Esophagus muscularis mucosa (tissue), 4 donors: ENCODE measurements around the gene KLHL26. TPM values are rescaled to one million over a fixed set of nuclear protein-coding genes. Genes with fewer than 3 reads are reported as not detected.
A peak's percentile ranks its signal among the peaks of the same experiment; 100 is the strongest.

Source experiments
- DNase-seq: peaks from one replicate; pipeline ENCODE4 v3.0.0-alpha.2; 2017; ENCODE audit errors: extremely low spot score
- H3K27ac ChIP-seq, 4 donors: fragments of 200-600 bp; sonication (generic); replicated peaks in 1 of 4; 1 replicate in 3 of 4; 2 replicates in 1 of 4; pipeline ENCODE4 v1.5.1; 2016 to 2019; ENCODE audit warnings: mild to moderate bottlenecking in 1 of 4
- H3K27me3 ChIP-seq, 4 donors: fragments of 200-600 bp; sonication (generic); one replicate each; pipeline versions ENCODE4 v1.5.1 to v1.6.0; 2016 to 2019
- H3K36me3 ChIP-seq, 4 donors: fragments of 200-600 bp; sonication (generic); one replicate each; pipeline ENCODE4 v1.5.1; 2016 to 2019
- H3K4me1 ChIP-seq, 4 donors: fragments of 200-600 bp; sonication (generic); one replicate each; pipeline ENCODE4 v1.5.1; 2016 to 2019
- H3K4me3 ChIP-seq, 4 donors: fragments of 200-600 bp; sonication (generic); 1 replicate in 2 of 4; 2 replicates in 2 of 4; pipeline ENCODE4 v1.5.1; 2016 to 2019; ENCODE audit warnings: mild to moderate bottlenecking in 4 of 4, moderate library complexity in 1 of 4
- H3K9me3 ChIP-seq, 4 donors: fragments of 200-600 bp; sonication (generic); 1 replicate in 3 of 4; 2 replicates in 1 of 4; pipeline ENCODE4 v1.5.1; 2016 to 2019
- CTCF ChIP-seq, 3 experiments: fragments of 200-600 bp in 2 of 3; fragments of 450-650 bp in 1 of 3; sonication (generic) in 2 of 3; IDR thresholded peaks; one replicate each; pipeline ENCODE4 v1.5.1; 2017 to 2019; ENCODE audit warnings: antibody characterized with exemption in 3 of 3, mild to moderate bottlenecking in 2 of 3, moderate library complexity in 1 of 3
- EP300 ChIP-seq: sonication (generic); formaldehyde crosslinking; IDR thresholded peaks from one replicate; pipeline ENCODE4 v1.6.1; 2017; ENCODE audit warnings: antibody characterized with exemption
- POLR2A ChIP-seq: fragments of 450-650 bp; IDR thresholded peaks from one replicate; pipeline ENCODE4 v1.6.1; 2017; ENCODE audit warnings: antibody characterized with exemption, moderate library complexity, mild to moderate bottlenecking, low read depth
- POLR2AphosphoS5 ChIP-seq, 2 donors: sonication (generic); formaldehyde crosslinking; IDR thresholded peaks; one replicate each; pipeline ENCODE4 v1.6.1; 2017; ENCODE audit warnings: antibody characterized with exemption in 2 of 2
- WGBS: methylation state at CpG from one replicate; pipeline ENCODE4 v1.1.5; 2018; 5-methylcytosine and 5-hydroxymethylcytosine counted together
- intact Hi-C: fragments of 100-400 bp; cut with DNase I; formaldehyde crosslinking; loops from one replicate; pipeline ENCODE4 v1.15.1; 2023
- total RNA-seq, 4 donors: library from RNA; depleted of rRNA; stranded (reverse); fragments of >200 nt; gene quantifications; one replicate each; pipeline versions ENCODE4 v1.1.0 to v1.2.1, GENCODE V29; 2016

The KLHL26 gene
- total RNA-seq, 4 donors from 2014 or later = 9.1 to 19.0 (median 13.5) TPM

- Histone ChIP-seq H3K9me3 (no peaks in the 10 kb centered on the region), H3K36me3 (peaks cover 0 to 3% (median 0%) of the 10 kb centered on the region in 4 donors), H3K4me1 (peaks cover 17 to 45% (median 43%) of the 10 kb centered on the region in 4 donors), H3K27ac (peak overlapping the region; percentile 74 to 90 (median 88)), H3K4me3 (peak overlapping the region; percentile 79 to 93 (median 86)), H3K27me3 (no peaks in the 10 kb centered on the region)
- 23% methylated on average over 6 of the region's 6 CpGs for WGBS
- no peak for TF ChIP-seq EP300
- no peak for TF ChIP-seq POLR2A
- TF ChIP-seq CTCF (IDR thresholded peaks at IDR 0.05) = no peak
- no peak for TF ChIP-seq POLR2AphosphoS5 (IDR thresholded peaks at IDR 0.05)
- intact Hi-C loops = loop anchor here (5.0 kb wide), 1 partner anchor 36 kb away; no protein-coding TSS in a partner anchor
- DNase-seq = no peak
Measured at GRCh38 chr19:18635831-18636182, 1.0 kb upstream of the KLHL26 start.

GRCh38 chr19:18636183-18636968 is 452 bp upstream of the KLHL26 start:
- Histone ChIP-seq H3K36me3 (peaks cover 0 to 5% (median 0%) of the 10 kb centered on the region in 4 donors), H3K9me3 (no peaks in the 10 kb centered on the region), H3K27ac (peak overlapping the region; percentile 85 to 90 (median 88)), H3K4me3 (peak overlapping the region; percentile 79 to 93 (median 86)), H3K4me1 (peaks cover 17 to 45% (median 43%) of the 10 kb centered on the region in 4 donors), H3K27me3 (no peaks in the 10 kb centered on the region)
- 2% methylated on average over 37 of the region's 44 CpGs for WGBS
- TF ChIP-seq POLR2AphosphoS5 (IDR thresholded peaks at IDR 0.05) = peak in 1 of 2 donors; percentile 4
- no peak for TF ChIP-seq EP300
- TF ChIP-seq POLR2A = no peak
- peak in 1 of 3 experiments; percentile 6 for TF ChIP-seq CTCF (IDR thresholded peaks at IDR 0.05)
- DNase-seq = peak; percentile 100
- intact Hi-C loops = loop anchor here (5.0 kb wide), 1 partner anchor 36 kb away; no protein-coding TSS in a partner anchor

GRCh38 chr19:18637673-18638630 is 1.1 kb downstream of the KLHL26 start:
- intact Hi-C loops = loop anchor here (5.0 kb wide), 1 partner anchor 34 kb away; no protein-coding TSS in a partner anchor
- Histone ChIP-seq H3K27me3 (no peaks in the 10 kb centered on the region), H3K4me1 (peaks cover 17 to 45% (median 43%) of the 10 kb centered on the region in 4 donors), H3K4me3 (peak overlapping the region; percentile 79 to 93 (median 86)), H3K27ac (peak overlapping the region; percentile 85 to 90 (median 88)), H3K9me3 (no peaks in the 10 kb centered on the region), H3K36me3 (peaks cover 0 to 5% (median 0%) of the 10 kb centered on the region in 4 donors)
- no peak for DNase-seq
- 21% methylated on average over 2 of the region's 3 CpGs for WGBS
- TF ChIP-seq EP300 (no peak), CTCF (IDR thresholded peaks at IDR 0.05) (no peak), POLR2A (no peak), POLR2AphosphoS5 (IDR thresholded peaks at IDR 0.05) (no peak)

GRCh38 chr19:18639706-18640243 is 2.9 kb downstream of the KLHL26 start:
- Histone ChIP-seq H3K9me3 (no peaks in the 10 kb centered on the region), H3K4me3 (no peak overlapping the region), H3K36me3 (peaks cover 0 to 5% (median 0%) of the 10 kb centered on the region in 4 donors), H3K27me3 (no peaks in the 10 kb centered on the region), H3K27ac (no peak overlapping the region), H3K4me1 (peaks cover 21 to 54% (median 51%) of the 10 kb centered on the region in 4 donors)
- no peak for DNase-seq
- TF ChIP-seq POLR2AphosphoS5 (IDR thresholded peaks at IDR 0.05) (no peak), POLR2A (no peak), EP300 (no peak), CTCF (IDR thresholded peaks at IDR 0.05) (no peak)
- intact Hi-C loops = loop anchor here (5.0 kb wide), 1 partner anchor 33 kb away; no protein-coding TSS in a partner anchor
- WGBS = 66% methylated on average over 8 of the region's 8 CpGs
